CD14-positive monocyte (primary cell): ENCODE measurements around the gene MGAM2. TPM values are rescaled to one million over a fixed set of nuclear protein-coding genes. Genes with fewer than 3 reads are reported as not detected.

Experiments
- DNase-seq, 3 donors: peaks; one replicate each; pipeline ENCODE4 v3.0.0-alpha.2; 2011 to 2022
- H2AFZ ChIP-seq: 2 replicates; pipeline ENCODE4 v1.6.0; 2012; ENCODE audit warnings: mild to moderate bottlenecking, low read depth, low read length, inconsistent platforms; ENCODE audit not compliant: insufficient read depth, poor library complexity, severe bottlenecking
- H3K27ac ChIP-seq, 2 donors: 1 replicate in 1 of 2; 2 replicates in 1 of 2; pipeline ENCODE4 v1.5.1; 2012 to 2013; ENCODE audit warnings: low read length in 2 of 2, control low read depth in 1 of 2, inconsistent platforms in 1 of 2, low read depth in 1 of 2, mild to moderate bottlenecking in 1 of 2
- H3K27me3 ChIP-seq, 2 donors: one replicate each; pipeline versions ENCODE4 v1.6.0 to v1.6.1; 2011 to 2013; ENCODE audit warnings: low read length in 2 of 2; ENCODE audit not compliant: control insufficient read depth in 2 of 2, insufficient read depth in 2 of 2
- H3K36me3 ChIP-seq, 2 donors: replicated peaks in 1 of 2; 1 replicate in 1 of 2; 2 replicates in 1 of 2; pipeline versions ENCODE4 v1.5.1 to v1.6.1; 2012 to 2013; ENCODE audit warnings: low read length in 2 of 2, control low read depth in 1 of 2, inconsistent platforms in 1 of 2, mild to moderate bottlenecking in 1 of 2; ENCODE audit not compliant: insufficient read depth in 2 of 2, control insufficient read depth in 1 of 2
- H3K4me1 ChIP-seq, 2 donors: 1 replicate in 1 of 2; 2 replicates in 1 of 2; pipeline versions ENCODE4 v1.5.1 to v1.6.1; 2012 to 2013; ENCODE audit warnings: low read length in 2 of 2, control low read depth in 1 of 2, inconsistent platforms in 1 of 2, mild to moderate bottlenecking in 1 of 2, moderate library complexity in 1 of 2; ENCODE audit not compliant: insufficient read depth in 2 of 2, control insufficient read depth in 1 of 2
- H3K4me2 ChIP-seq: replicated peaks from 2 replicates; pipeline ENCODE3; 2012; ENCODE audit warnings: low read length, moderate library complexity, mild to moderate bottlenecking; ENCODE audit not compliant: poor library complexity, severe bottlenecking; ENCODE audit errors: extremely low read depth
- H3K4me3 ChIP-seq, 3 experiments: fragments of 200-600 bp in 1 of 3; sonication (generic) in 1 of 3; replicated peaks in 1 of 3; 1 replicate in 2 of 3; 2 replicates in 1 of 3; pipeline ENCODE4 v1.5.1; 2011 to 2013; ENCODE audit warnings: low read length in 3 of 3, mild to moderate bottlenecking in 3 of 3, control low read depth in 2 of 3, low read depth in 2 of 3, inconsistent platforms in 1 of 3, moderate library complexity in 1 of 3
- H3K79me2 ChIP-seq: 2 replicates; pipeline ENCODE4 v1.6.0; 2012; ENCODE audit warnings: mild to moderate bottlenecking, control low read depth, inconsistent platforms, low read length, moderate library complexity; ENCODE audit not compliant: insufficient read depth
- H3K9ac ChIP-seq: 2 replicates; pipeline ENCODE4 v1.6.0; 2017; ENCODE audit warnings: low read length, mild to moderate bottlenecking; ENCODE audit not compliant: insufficient read depth, poor library complexity, severe bottlenecking
- H3K9me3 ChIP-seq, 2 donors: replicated peaks in 1 of 2; 1 replicate in 1 of 2; 2 replicates in 1 of 2; pipeline versions ENCODE4 v1.5.1 to v1.6.1; 2012 to 2013; ENCODE audit warnings: low read length in 2 of 2, control low read depth in 1 of 2; ENCODE audit not compliant: control insufficient read depth in 1 of 2, insufficient read depth in 1 of 2
- H4K20me1 ChIP-seq: 2 replicates; pipeline ENCODE4 v1.6.0; 2012; ENCODE audit warnings: mild to moderate bottlenecking, low read length, control low read depth, moderate library complexity; ENCODE audit not compliant: insufficient read depth
- H3K27ac Mint-ChIP-seq, 7 donors: one replicate each; pipeline ENCODE4 v1.8.0; 2020; ENCODE audit warnings: mild to moderate bottlenecking in 7 of 7, mixed read lengths in 7 of 7, moderate library complexity in 6 of 7, inconsistent platforms in 2 of 7
- H3K27me3 Mint-ChIP-seq, 3 donors: one replicate each; pipeline ENCODE4 v1.8.0; 2021 to 2022; ENCODE audit warnings: low read depth in 3 of 3, mild to moderate bottlenecking in 3 of 3, mixed read lengths in 3 of 3, moderate library complexity in 3 of 3, inconsistent platforms in 1 of 3
- H3K36me3 Mint-ChIP-seq, 2 donors: one replicate each; pipeline ENCODE4 v1.8.0; 2020; ENCODE audit warnings: mixed read lengths in 2 of 2, inconsistent platforms in 1 of 2, mild to moderate bottlenecking in 1 of 2
- H3K4me1 Mint-ChIP-seq: one replicate; pipeline ENCODE4 v1.8.0; 2020; ENCODE audit warnings: mild to moderate bottlenecking, mixed read lengths
- H3K4me3 Mint-ChIP-seq, 2 donors: one replicate each; pipeline ENCODE4 v1.8.0; 2020; ENCODE audit warnings: mild to moderate bottlenecking in 2 of 2, mixed read lengths in 2 of 2, moderate library complexity in 1 of 2
- H3K9me3 Mint-ChIP-seq, 7 donors: one replicate each; pipeline ENCODE4 v1.8.0; 2020 to 2022; ENCODE audit warnings: mixed read lengths in 7 of 7, mild to moderate bottlenecking in 6 of 7, moderate library complexity in 6 of 7, inconsistent platforms in 2 of 7
- CTCF ChIP-seq: fragments of 200-600 bp; IDR thresholded peaks from one replicate; pipeline ENCODE4 v1.8.0; 2022; ENCODE audit warnings: antibody characterized with exemption, mild to moderate bottlenecking
- WGBS: methylation state at CpG from one replicate; pipeline ENCODE4 v1.1.5; 2013; ENCODE audit warnings: missing lambda C conversion rate; ENCODE audit not compliant: insufficient coverage; 5-methylcytosine and 5-hydroxymethylcytosine counted together
- intact Hi-C, 2 donors: fragments of 100-400 bp; cut with micrococcal nuclease; formaldehyde crosslinking; loops; one replicate each; pipeline versions ENCODE4 v1.15.0 to v1.15.1; 2023
- polyA plus RNA-seq, 3 donors: library from polyadenylated mRNA; depleted of rRNA in 1 of 3; unstranded in 2 of 3; stranded (reverse) in 1 of 3; fragments of 300-500 nt in 2 of 3; fragments of >200 nt in 1 of 3; fragmentation: Illumina TruSeq in 2 of 3; gene quantifications; 1 replicate in 2 of 3; 2 replicates in 1 of 3; pipeline ENCODE4 v1.2.3, GENCODE V29; 2012 to 2021

Gene MGAM2
- polyA plus RNA-seq, 3 donors, result 0.08 TPM; not detected in 2

- no peak overlapping the region for H3K27ac ChIP-seq
- H3K4me1 ChIP-seq, result peaks cover 12 to 17% of the 10 kb centered on the region in 2 donors
- WGBS, result no CpG with 5 or more reads among the region's 1 CpG
- peaks cover 0 to 3% (median 0%) of the 10 kb centered on the region in 7 donors for H3K9me3 Mint-ChIP-seq
- DNase-seq, result no peak
- H3K4me2 ChIP-seq, result no peak overlapping the region
- TF ChIP-seq CTCF, result no peak
- no peaks in the 10 kb centered on the region for H3K27me3 Mint-ChIP-seq
- no peak overlapping the region for H3K27ac Mint-ChIP-seq
- H3K36me3 Mint-ChIP-seq, result no peaks in the 10 kb centered on the region
- H3K27me3 ChIP-seq, result no peaks in the 10 kb centered on the region
- H3K4me3 Mint-ChIP-seq, result no peak overlapping the region
- H3K9ac ChIP-seq, result no peak overlapping the region
- H2AFZ ChIP-seq, result no peak overlapping the region
- no peaks in the 10 kb centered on the region for H3K79me2 ChIP-seq
- H4K20me1 ChIP-seq, result no peaks in the 10 kb centered on the region
- no peaks in the 10 kb centered on the region for H3K9me3 ChIP-seq
- no peak overlapping the region for H3K4me3 ChIP-seq
- peaks cover 25% of the 10 kb centered on the region for H3K4me1 Mint-ChIP-seq
- intact Hi-C loops, result loop anchor here in 1 of 2 donors (10.0 kb wide), 2 partner anchors 207 to 417 kb away; partner anchors contain the start of genes TAS2R3 and TAS2R38
- no peaks in the 10 kb centered on the region for H3K36me3 ChIP-seq
Observed at GRCh38 chr7:142181966-142182365, 70.4 kb downstream of the MGAM2 start.

- Mint-ChIP-seq H3K27me3 (peaks cover 0 to 4% (median 2%) of the 10 kb centered on the region in 3 donors), H3K9me3 (no peaks in the 10 kb centered on the region), H3K36me3 (no peaks in the 10 kb centered on the region), H3K27ac (no peak overlapping the region), H3K4me3 (no peak overlapping the region), H3K4me1 (peaks cover 31% of the 10 kb centered on the region)
- H3K9me3 ChIP-seq, result no peaks in the 10 kb centered on the region
- intact Hi-C loops, result loop anchor here (5.0 to 10.0 kb wide), 4 partner anchors 208 to 433 kb away; partner anchors contain the start of genes TAS2R3 (in 1 of the 2) and TAS2R38 (in 1 of the 2)
- no peak for DNase-seq
- H2AFZ ChIP-seq, result no peak overlapping the region
- no peaks in the 10 kb centered on the region for H3K36me3 ChIP-seq
- no peaks in the 10 kb centered on the region for H4K20me1 ChIP-seq
- no peak overlapping the region for H3K9ac ChIP-seq
- H3K27me3 ChIP-seq, result no peaks in the 10 kb centered on the region
- no peak overlapping the region for H3K27ac ChIP-seq
- no peak overlapping the region for H3K4me2 ChIP-seq
- no CpG with 5 or more reads among the region's 3 CpGs for WGBS
- H3K79me2 ChIP-seq, result no peaks in the 10 kb centered on the region
- TF ChIP-seq CTCF, result no peak
- peaks cover 23 to 28% of the 10 kb centered on the region in 2 donors for H3K4me1 ChIP-seq
- no peak overlapping the region for H3K4me3 ChIP-seq
Observed at GRCh38 chr7:142185069-142185468, 73.6 kb downstream of the MGAM2 start.
